ENCODE results near the gene GPR31. TPM values are rescaled to one million over a fixed set of nuclear protein-coding genes. Genes with fewer than 3 reads are reported as not detected.

Gene GPR31
- polyA plus RNA-seq, 1 donor from 2014 or later = not detected

DNA sequence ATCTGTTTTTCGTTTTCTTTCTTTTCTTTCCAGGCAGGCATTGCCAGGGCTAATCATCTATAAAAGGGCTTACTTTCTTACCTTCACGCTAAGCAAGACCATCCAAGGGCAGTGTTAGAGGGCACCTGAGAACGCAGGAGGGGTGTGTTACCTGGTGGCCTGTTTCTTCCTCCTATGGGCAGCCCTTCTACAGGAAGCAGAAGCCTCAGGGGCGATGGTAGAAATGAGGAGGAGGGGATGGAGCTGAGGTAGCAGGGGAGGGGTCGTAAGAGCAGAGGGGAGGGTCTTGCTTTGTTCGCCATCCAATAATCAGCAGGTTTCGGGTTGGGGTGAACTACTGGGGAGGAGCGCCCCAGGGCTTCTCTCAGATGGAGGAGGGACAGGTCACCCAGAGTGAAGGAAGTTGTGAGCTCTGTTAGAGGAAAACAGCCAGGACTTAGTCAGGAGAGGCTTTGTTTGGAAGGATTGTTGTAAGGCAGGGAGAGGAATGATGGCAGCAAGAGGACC, 36.4 kb downstream of the GPR31 start:
- no peaks in the 10 kb centered on the region for H4K20me1 ChIP-seq (ENCODE audit: insufficient read depth)
- no peaks in the 10 kb centered on the region for H3K36me3 ChIP-seq (ENCODE audit: insufficient read depth, low read length)
- H3K4me2 ChIP-seq (ENCODE audit: low read length) = no peak overlapping the region
- H3K9me3 ChIP-seq (ENCODE audit: low read length) = no peaks in the 10 kb centered on the region
- no peaks in the 10 kb centered on the region for H3K79me2 ChIP-seq (replicated peaks; ENCODE audit: insufficient read depth, low read length)
- H3K27ac ChIP-seq (ENCODE audit: low read length) = no peak overlapping the region
- H3K27me3 ChIP-seq (ENCODE audit: insufficient read depth, low read depth, low read length) = no peaks in the 10 kb centered on the region
- H3K9me2 ChIP-seq (ENCODE audit: insufficient read depth, low read length) = no peaks in the 10 kb centered on the region
- TF ChIP-seq RAD21 (conservative IDR thresholded peaks at IDR 0.05) = no peak
- no peak for TF ChIP-seq SMC3 (conservative IDR thresholded peaks at IDR 0.05; ENCODE audit: poor library complexity)
- TF ChIP-seq EP300 (conservative IDR thresholded peaks at IDR 0.05; ENCODE audit: poor library complexity, severe bottlenecking) = no peak
- TF ChIP-seq MXI1 (conservative IDR thresholded peaks at IDR 0.05; ENCODE audit: poor library complexity, severe bottlenecking) = no peak
- TF ChIP-seq CTCF (IDR thresholded peaks at IDR 0.05; ENCODE audit: poor library complexity, severe bottlenecking) = no peak
- no peak for TF ChIP-seq EZH2 (IDR thresholded peaks at IDR 0.05; ENCODE audit: borderline replicate concordance, insufficient read depth, low read length, poor library complexity, severe bottlenecking)
- no peak for TF ChIP-seq TAF1 (IDR thresholded peaks at IDR 0.05; ENCODE audit: low read depth)
- TF ChIP-seq, protein P1, sequence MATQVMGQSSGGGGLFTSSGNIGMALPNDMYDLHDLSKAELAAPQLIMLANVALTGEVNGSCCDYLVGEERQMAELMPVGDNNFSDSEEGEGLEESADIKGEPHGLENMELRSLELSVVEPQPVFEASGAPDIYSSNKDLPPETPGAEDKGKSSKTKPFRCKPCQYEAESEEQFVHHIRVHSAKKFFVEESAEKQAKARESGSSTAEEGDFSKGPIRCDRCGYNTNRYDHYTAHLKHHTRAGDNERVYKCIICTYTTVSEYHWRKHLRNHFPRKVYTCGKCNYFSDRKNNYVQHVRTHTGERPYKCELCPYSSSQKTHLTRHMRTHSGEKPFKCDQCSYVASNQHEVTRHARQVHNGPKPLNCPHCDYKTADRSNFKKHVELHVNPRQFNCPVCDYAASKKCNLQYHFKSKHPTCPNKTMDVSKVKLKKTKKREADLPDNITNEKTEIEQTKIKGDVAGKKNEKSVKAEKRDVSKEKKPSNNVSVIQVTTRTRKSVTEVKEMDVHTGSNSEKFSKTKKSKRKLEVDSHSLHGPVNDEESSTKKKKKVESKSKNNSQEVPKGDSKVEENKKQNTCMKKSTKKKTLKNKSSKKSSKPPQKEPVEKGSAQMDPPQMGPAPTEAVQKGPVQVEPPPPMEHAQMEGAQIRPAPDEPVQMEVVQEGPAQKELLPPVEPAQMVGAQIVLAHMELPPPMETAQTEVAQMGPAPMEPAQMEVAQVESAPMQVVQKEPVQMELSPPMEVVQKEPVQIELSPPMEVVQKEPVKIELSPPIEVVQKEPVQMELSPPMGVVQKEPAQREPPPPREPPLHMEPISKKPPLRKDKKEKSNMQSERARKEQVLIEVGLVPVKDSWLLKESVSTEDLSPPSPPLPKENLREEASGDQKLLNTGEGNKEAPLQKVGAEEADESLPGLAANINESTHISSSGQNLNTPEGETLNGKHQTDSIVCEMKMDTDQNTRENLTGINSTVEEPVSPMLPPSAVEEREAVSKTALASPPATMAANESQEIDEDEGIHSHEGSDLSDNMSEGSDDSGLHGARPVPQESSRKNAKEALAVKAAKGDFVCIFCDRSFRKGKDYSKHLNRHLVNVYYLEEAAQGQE (IDR thresholded peaks at IDR 0.05; ENCODE audit: borderline replicate concordance) = no peak
- TF ChIP-seq POLR2AphosphoS5 (IDR thresholded peaks at IDR 0.05) = no peak
- H3K4me3 ChIP-seq (ENCODE audit: low read length) = no peak overlapping the region
- no peak overlapping the region for H3K9ac ChIP-seq (ENCODE audit: low read length)
- H2AFZ ChIP-seq (ENCODE audit: low read depth, low read length) = no peak overlapping the region
- no peaks in the 10 kb centered on the region for H3F3A ChIP-seq (ENCODE audit: insufficient read depth, low read length, poor library complexity, severe bottlenecking)

DNA sequence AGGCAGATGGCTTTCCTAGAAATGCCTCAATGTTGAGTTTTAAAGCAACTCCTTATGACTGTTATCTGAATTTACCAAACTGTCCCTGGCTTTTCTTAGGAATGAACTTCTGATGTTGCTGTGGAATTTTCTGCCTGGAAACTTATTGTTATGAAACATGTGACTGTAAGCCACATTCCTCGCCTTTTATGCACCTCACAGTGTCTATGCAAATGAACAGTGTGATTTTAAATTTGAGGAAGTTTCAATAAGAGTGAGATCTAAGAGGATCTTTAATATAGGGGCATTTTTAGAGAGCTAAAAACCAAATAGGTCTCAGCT, 37.2 kb downstream of the GPR31 start:
- Histone ChIP-seq H2AFZ (ENCODE audit: low read depth, low read length) (no peak overlapping the region), H3F3A (ENCODE audit: insufficient read depth, low read length, poor library complexity, severe bottlenecking) (no peaks in the 10 kb centered on the region), H3K36me3 (ENCODE audit: insufficient read depth, low read length) (no peaks in the 10 kb centered on the region), H3K79me2 (replicated peaks; ENCODE audit: insufficient read depth, low read length) (no peaks in the 10 kb centered on the region), H3K4me2 (ENCODE audit: low read length) (no peak overlapping the region), H3K9me2 (ENCODE audit: insufficient read depth, low read length) (no peaks in the 10 kb centered on the region), H3K4me3 (ENCODE audit: low read length) (no peak overlapping the region), H3K9ac (ENCODE audit: low read length) (no peak overlapping the region), H4K20me1 (ENCODE audit: insufficient read depth) (no peaks in the 10 kb centered on the region), H3K27ac (ENCODE audit: low read length) (no peak overlapping the region), H3K27me3 (ENCODE audit: insufficient read depth, low read depth, low read length) (no peaks in the 10 kb centered on the region), H3K9me3 (ENCODE audit: low read length) (no peaks in the 10 kb centered on the region)
- no peak for TF ChIP-seq POLR2AphosphoS5 (IDR thresholded peaks at IDR 0.05)
